HEK293 (cell line): ENCODE data around the gene ACAN.

Source experiments
- CTCF ChIA-PET: fragments of 350-600 bp; formaldehyde crosslinking; extraction: SDS; loops from one replicate; lab custom pipeline; 2021; ENCODE audit warnings: antibody characterized with exemption; lab: Yijun Ruan, JAX
- POLR2A ChIA-PET: fragments of 300-600 bp; formaldehyde crosslinking; extraction: SDS; loops from one replicate; lab custom pipeline; 2020; ENCODE audit warnings: antibody characterized with exemption, inconsistent platforms; lab: Yijun Ruan, JAX
- H3K27ac ChIP-seq: fragments of 200-500 bp; sonication (Bioruptor generic); 2 replicates; pipeline ENCODE4 v1.5.1; 2014; ENCODE audit warnings: low read depth, low read length, control low read depth, inconsistent platforms; ENCODE audit errors: extremely low read depth
- H3K36me3 ChIP-seq, 2 experiments: fragments of 200-500 bp in 1 of 2; sonication (Bioruptor generic) in 1 of 2; 1 replicate in 1 of 2; 2 replicates in 1 of 2; pipeline ENCODE4 v1.5.1; 2014 to 2017; ENCODE audit warnings: inconsistent platforms in 2 of 2, low read length in 2 of 2; ENCODE audit not compliant: control insufficient read depth in 2 of 2, insufficient read depth in 1 of 2
- H3K4me1 ChIP-seq: fragments of 200-500 bp; sonication (Bioruptor generic); 2 replicates; pipeline ENCODE4 v1.5.1; 2014; ENCODE audit warnings: mild to moderate bottlenecking, low read length, inconsistent platforms; ENCODE audit not compliant: control insufficient read depth, insufficient read depth
- H3K4me3 ChIP-seq: 2 replicates; pipeline ENCODE4 v1.5.1; 2011; ENCODE audit warnings: low read depth, mild to moderate bottlenecking, control low read depth, low read length, moderate library complexity
- H3K9me3 ChIP-seq: fragments of 200-500 bp; sonication (Bioruptor generic); 2 replicates; pipeline ENCODE4 v1.5.1; 2014; ENCODE audit warnings: low read depth, low read length, inconsistent platforms; ENCODE audit not compliant: control insufficient read depth, insufficient read depth
- GFI1B ChIP-seq: fragments of 450-650 bp; formaldehyde crosslinking; IDR thresholded peaks from 2 replicates; pipeline ENCODE4 v1.5.1; 2016; ENCODE audit warnings: missing biosample characterization, missing genetic modification characterization
- KLF7 ChIP-seq: fragments of 450-650 bp; formaldehyde crosslinking; IDR thresholded peaks from 2 replicates; pipeline ENCODE4 v1.5.1; 2016; ENCODE audit warnings: missing biosample characterization, missing genetic modification characterization, borderline replicate concordance
- KLF8 ChIP-seq: fragments of 450-650 bp; formaldehyde crosslinking; IDR thresholded peaks from 2 replicates; pipeline ENCODE4 v1.5.1; 2016; ENCODE audit warnings: missing biosample characterization, missing genetic modification characterization
- SALL2 ChIP-seq: fragments of 450-650 bp; formaldehyde crosslinking; IDR thresholded peaks from 2 replicates; pipeline ENCODE4 v1.5.0; 2017; ENCODE audit warnings: missing biosample characterization, mild to moderate bottlenecking, missing genetic modification characterization, borderline replicate concordance
- SP3 ChIP-seq: fragments of 450-650 bp; formaldehyde crosslinking; IDR thresholded peaks from 2 replicates; pipeline ENCODE4 v1.5.1; 2016; ENCODE audit warnings: missing biosample characterization, missing genetic modification characterization
- ZFP69B ChIP-seq: fragments of 450-650 bp; formaldehyde crosslinking; IDR thresholded peaks from 2 replicates; pipeline ENCODE4 v1.5.1; 2016; ENCODE audit warnings: missing biosample characterization, missing genetic modification characterization
- ZNF16 ChIP-seq: fragments of 450-650 bp; formaldehyde crosslinking; IDR thresholded peaks from 2 replicates; pipeline ENCODE4 v1.5.1; 2016; ENCODE audit warnings: low read depth, missing biosample characterization, missing genetic modification characterization
- ZNF510 ChIP-seq: fragments of 450-650 bp; formaldehyde crosslinking; IDR thresholded peaks from 2 replicates; pipeline ENCODE4 v1.5.1; 2018; ENCODE audit warnings: mild to moderate bottlenecking, missing genetic modification characterization, missing biosample characterization; ENCODE audit not compliant: insufficient replicate concordance
- ZNF521 ChIP-seq: fragments of 450-650 bp; formaldehyde crosslinking; IDR thresholded peaks from 2 replicates; pipeline ENCODE4 v1.5.1; 2017; ENCODE audit warnings: missing biosample characterization, mild to moderate bottlenecking, missing genetic modification characterization
- ZNF561 ChIP-seq: fragments of 450-650 bp; IDR thresholded peaks from 2 replicates; pipeline ENCODE4 v1.5.1; 2018; ENCODE audit warnings: missing biosample characterization, missing genetic modification characterization, borderline replicate concordance
- ZNF626 ChIP-seq: fragments of 450-650 bp; sonication (Bioruptor Pico); formaldehyde crosslinking; IDR thresholded peaks from 2 replicates; pipeline ENCODE4 v1.5.1; 2018; ENCODE audit warnings: missing biosample characterization, missing genetic modification characterization, inconsistent platforms
- ZNF654 ChIP-seq: fragments of 450-650 bp; formaldehyde crosslinking; IDR thresholded peaks from 2 replicates; pipeline ENCODE4 v1.5.1; 2016; ENCODE audit warnings: low read depth, missing biosample characterization, missing genetic modification characterization
- ZNF792 ChIP-seq: fragments of 450-650 bp; formaldehyde crosslinking; IDR thresholded peaks from 2 replicates; pipeline ENCODE4 v1.5.1; 2016; ENCODE audit warnings: missing biosample characterization, missing genetic modification characterization
- TF ChIP-seq, protein P1 (sequence below): fragments of 450-650 bp; formaldehyde crosslinking; IDR thresholded peaks from 2 replicates; pipeline ENCODE4 v1.5.1; 2016; ENCODE audit warnings: missing biosample characterization, missing genetic modification characterization
- TF ChIP-seq, protein P2 (sequence below): fragments of 450-650 bp; formaldehyde crosslinking; IDR thresholded peaks from 2 replicates; pipeline ENCODE4 v1.5.1; 2016; ENCODE audit warnings: missing biosample characterization, missing genetic modification characterization
- TF ChIP-seq, protein P3 (sequence below): fragments of 450-650 bp; formaldehyde crosslinking; IDR thresholded peaks from 2 replicates; pipeline ENCODE4 v1.5.1; 2016; ENCODE audit warnings: missing biosample characterization, missing genetic modification characterization, borderline replicate concordance

Gene ACAN

DNA sequence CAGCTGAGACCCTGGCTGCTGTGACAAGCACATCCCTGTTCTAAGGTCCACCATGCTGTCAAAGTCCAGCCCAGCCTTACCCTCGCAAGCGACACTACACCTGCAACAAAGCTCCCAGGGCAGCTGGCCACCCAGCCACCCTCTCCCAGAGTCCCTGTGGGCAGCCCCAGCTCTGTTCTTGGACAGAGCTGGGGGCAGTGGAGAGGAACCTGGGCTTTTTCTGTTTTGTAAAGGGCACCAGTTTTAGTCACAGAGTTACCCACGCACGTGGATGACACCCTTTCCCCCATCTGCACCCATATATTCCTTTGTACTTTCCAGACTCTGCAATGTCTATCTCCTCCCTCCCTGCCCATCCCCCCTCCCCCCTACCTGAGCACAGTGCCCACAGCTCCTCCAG, 38.9 kb downstream of the ACAN start:
- ChIA-PET CTCF (interaction anchor here (1.5 kb wide), 1 partner anchor 185 kb away, joined by 4 read pairs; no protein-coding TSS in a partner anchor), POLR2A (no interaction called here)
- Histone ChIP-seq H3K27ac (no peak overlapping the region), H3K4me1 (no peaks in the 10 kb centered on the region), H3K4me3 (no peak overlapping the region), H3K9me3 (no peaks in the 10 kb centered on the region), H3K36me3 (no peaks in the 10 kb centered on the region)
- TF ChIP-seq ZNF626 (tag by site-specific recombination): no peak
- no peak for TF ChIP-seq GFI1B
- no peak for TF ChIP-seq ZNF510 (tag by site-specific recombination)
- TF ChIP-seq, protein P1, sequence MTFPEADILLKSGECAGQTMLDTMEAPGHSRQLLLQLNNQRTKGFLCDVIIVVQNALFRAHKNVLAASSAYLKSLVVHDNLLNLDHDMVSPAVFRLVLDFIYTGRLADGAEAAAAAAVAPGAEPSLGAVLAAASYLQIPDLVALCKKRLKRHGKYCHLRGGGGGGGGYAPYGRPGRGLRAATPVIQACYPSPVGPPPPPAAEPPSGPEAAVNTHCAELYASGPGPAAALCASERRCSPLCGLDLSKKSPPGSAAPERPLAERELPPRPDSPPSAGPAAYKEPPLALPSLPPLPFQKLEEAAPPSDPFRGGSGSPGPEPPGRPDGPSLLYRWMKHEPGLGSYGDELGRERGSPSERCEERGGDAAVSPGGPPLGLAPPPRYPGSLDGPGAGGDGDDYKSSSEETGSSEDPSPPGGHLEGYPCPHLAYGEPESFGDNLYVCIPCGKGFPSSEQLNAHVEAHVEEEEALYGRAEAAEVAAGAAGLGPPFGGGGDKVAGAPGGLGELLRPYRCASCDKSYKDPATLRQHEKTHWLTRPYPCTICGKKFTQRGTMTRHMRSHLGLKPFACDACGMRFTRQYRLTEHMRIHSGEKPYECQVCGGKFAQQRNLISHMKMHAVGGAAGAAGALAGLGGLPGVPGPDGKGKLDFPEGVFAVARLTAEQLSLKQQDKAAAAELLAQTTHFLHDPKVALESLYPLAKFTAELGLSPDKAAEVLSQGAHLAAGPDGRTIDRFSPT: no peak
- TF ChIP-seq ZNF792 (tag by site-specific recombination): no peak

DNA sequence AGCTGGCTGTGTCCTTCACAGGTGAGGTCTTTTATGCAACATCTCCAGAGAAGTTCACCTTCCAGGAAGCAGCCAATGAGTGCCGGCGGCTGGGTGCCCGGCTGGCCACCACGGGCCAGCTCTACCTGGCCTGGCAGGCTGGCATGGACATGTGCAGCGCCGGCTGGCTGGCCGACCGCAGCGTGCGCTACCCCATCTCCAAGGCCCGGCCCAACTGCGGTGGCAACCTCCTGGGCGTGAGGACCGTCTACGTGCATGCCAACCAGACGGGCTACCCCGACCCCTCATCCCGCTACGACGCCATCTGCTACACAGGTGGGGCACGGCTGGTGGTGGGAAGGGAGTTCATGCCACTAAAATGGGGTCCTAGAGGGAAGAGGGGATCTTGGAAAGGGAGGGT, 40.1 kb downstream of the ACAN start:
- Histone ChIP-seq H3K4me3 (no peak overlapping the region), H3K36me3 (no peaks in the 10 kb centered on the region), H3K4me1 (no peaks in the 10 kb centered on the region), H3K27ac (no peak overlapping the region), H3K9me3 (no peaks in the 10 kb centered on the region)
- TF ChIP-seq ZNF521 (tag by site-specific recombination) (no peak), KLF8 (tag by site-specific recombination) (no peak), SP3 (tag by site-specific recombination) (no peak), ZNF654 (tag by site-specific recombination) (no peak), ZNF561 (tag by site-specific recombination) (no peak), ZFP69B (no peak), SALL2 (tag by site-specific recombination) (no peak), ZNF16 (no peak), KLF7 (tag by site-specific recombination) (no peak)
- TF ChIP-seq, protein P2, sequence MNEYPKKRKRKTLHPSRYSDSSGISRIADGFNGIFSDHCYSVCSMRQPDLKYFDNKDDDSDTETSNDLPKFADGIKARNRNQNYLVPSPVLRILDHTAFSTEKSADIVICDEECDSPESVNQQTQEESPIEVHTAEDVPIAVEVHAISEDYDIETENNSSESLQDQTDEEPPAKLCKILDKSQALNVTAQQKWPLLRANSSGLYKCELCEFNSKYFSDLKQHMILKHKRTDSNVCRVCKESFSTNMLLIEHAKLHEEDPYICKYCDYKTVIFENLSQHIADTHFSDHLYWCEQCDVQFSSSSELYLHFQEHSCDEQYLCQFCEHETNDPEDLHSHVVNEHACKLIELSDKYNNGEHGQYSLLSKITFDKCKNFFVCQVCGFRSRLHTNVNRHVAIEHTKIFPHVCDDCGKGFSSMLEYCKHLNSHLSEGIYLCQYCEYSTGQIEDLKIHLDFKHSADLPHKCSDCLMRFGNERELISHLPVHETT (tag by site-specific recombination): no peak
- TF ChIP-seq, protein P3, sequence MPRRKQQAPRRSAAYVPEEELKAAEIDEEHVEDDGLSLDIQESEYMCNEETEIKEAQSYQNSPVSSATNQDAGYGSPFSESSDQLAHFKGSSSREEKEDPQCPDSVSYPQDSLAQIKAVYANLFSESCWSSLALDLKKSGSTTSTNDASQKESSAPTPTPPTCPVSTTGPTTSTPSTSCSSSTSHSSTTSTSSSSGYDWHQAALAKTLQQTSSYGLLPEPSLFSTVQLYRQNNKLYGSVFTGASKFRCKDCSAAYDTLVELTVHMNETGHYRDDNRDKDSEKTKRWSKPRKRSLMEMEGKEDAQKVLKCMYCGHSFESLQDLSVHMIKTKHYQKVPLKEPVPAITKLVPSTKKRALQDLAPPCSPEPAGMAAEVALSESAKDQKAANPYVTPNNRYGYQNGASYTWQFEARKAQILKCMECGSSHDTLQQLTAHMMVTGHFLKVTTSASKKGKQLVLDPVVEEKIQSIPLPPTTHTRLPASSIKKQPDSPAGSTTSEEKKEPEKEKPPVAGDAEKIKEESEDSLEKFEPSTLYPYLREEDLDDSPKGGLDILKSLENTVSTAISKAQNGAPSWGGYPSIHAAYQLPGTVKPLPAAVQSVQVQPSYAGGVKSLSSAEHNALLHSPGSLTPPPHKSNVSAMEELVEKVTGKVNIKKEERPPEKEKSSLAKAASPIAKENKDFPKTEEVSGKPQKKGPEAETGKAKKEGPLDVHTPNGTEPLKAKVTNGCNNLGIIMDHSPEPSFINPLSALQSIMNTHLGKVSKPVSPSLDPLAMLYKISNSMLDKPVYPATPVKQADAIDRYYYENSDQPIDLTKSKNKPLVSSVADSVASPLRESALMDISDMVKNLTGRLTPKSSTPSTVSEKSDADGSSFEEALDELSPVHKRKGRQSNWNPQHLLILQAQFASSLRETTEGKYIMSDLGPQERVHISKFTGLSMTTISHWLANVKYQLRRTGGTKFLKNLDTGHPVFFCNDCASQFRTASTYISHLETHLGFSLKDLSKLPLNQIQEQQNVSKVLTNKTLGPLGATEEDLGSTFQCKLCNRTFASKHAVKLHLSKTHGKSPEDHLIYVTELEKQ (tag by site-specific recombination): no peak
- POLR2A ChIA-PET: no interaction called here
- CTCF ChIA-PET: interaction anchor here (1.5 kb wide), 1 partner anchor 186 kb away, joined by 4 read pairs; no protein-coding TSS in a partner anchor
